Measurements from ENCODE around the gene WDR70.
"Not testable (repeated sequence)": the region's sequence is repeated elsewhere in the genome, so short reads cannot be mapped to it uniquely, and the experiment has no call there.

Gene WDR70

GRCh38 chr5:37565062-37565670 is 186.0 kb downstream of the WDR70 start:
- DNase-seq (ENCODE audit: extremely low spot score, insufficient read length, low read depth) (no peak), FAIRE-seq (no peak)

GRCh38 chr5:37567566-37567965 is 188.4 kb downstream of the WDR70 start:
- no peak for DNase-seq (ENCODE audit: extremely low spot score, insufficient read length, low read depth)
- FAIRE-seq: no peak

GRCh38 chr5:37568018-37568753 is 189.1 kb downstream of the WDR70 start:
- DNase-seq (ENCODE audit: extremely low spot score, insufficient read length, low read depth): no peak

GRCh38 chr5:37568893-37569292 is 189.8 kb downstream of the WDR70 start:
- no peak for FAIRE-seq
- no peak for DNase-seq (ENCODE audit: extremely low spot score, insufficient read length, low read depth)

More at GRCh38 chr5:37568018-37568753, 189.1 kb downstream of the WDR70 start:
- FAIRE-seq: no peak

- FAIRE-seq (no peak), DNase-seq (ENCODE audit: extremely low spot score, insufficient read length, low read depth) (no peak)
Measured at GRCh38 chr5:37569466-37569865, 190.3 kb downstream of the WDR70 start.

GRCh38 chr5:37570597-37570996 is 191.5 kb downstream of the WDR70 start:
- FAIRE-seq (no peak), DNase-seq (ENCODE audit: extremely low spot score, insufficient read length, low read depth) (no peak)

GRCh38 chr5:37571985-37572384 is 192.9 kb downstream of the WDR70 start:
- DNase-seq (ENCODE audit: extremely low spot score, insufficient read length, low read depth): no peak
- no peak for FAIRE-seq

- DNase-seq (ENCODE audit: extremely low spot score, insufficient read length, low read depth) (no peak), FAIRE-seq (no peak)
Measured at GRCh38 chr5:37575541-37576489, 196.7 kb downstream of the WDR70 start.

- FAIRE-seq (no peak), DNase-seq (ENCODE audit: extremely low spot score, insufficient read length, low read depth) (no peak)
Measured at GRCh38 chr5:37576552-37576951, 197.4 kb downstream of the WDR70 start.

- FAIRE-seq (no peak), DNase-seq (ENCODE audit: extremely low spot score, insufficient read length, low read depth) (no peak)
Measured at GRCh38 chr5:37578176-37578575, 199.1 kb downstream of the WDR70 start.

GRCh38 chr5:37580106-37580505 is 201.0 kb downstream of the WDR70 start:
- FAIRE-seq (no peak), DNase-seq (ENCODE audit: extremely low spot score, insufficient read length, low read depth) (no peak)

- DNase-seq (ENCODE audit: extremely low spot score, insufficient read length, low read depth): no peak
- FAIRE-seq: no peak
Measured at GRCh38 chr5:37582202-37582601, 203.1 kb downstream of the WDR70 start.

- not testable (repeated sequence) for FAIRE-seq; DNase-seq (ENCODE audit: extremely low spot score, insufficient read length, low read depth)
Measured at GRCh38 chr5:37593292-37593691, 214.2 kb downstream of the WDR70 start.

- DNase-seq (ENCODE audit: extremely low spot score, insufficient read length, low read depth); FAIRE-seq: not testable (repeated sequence)
Measured at GRCh38 chr5:37594864-37595263, 215.7 kb downstream of the WDR70 start.

- no peak for DNase-seq (ENCODE audit: extremely low spot score, insufficient read length, low read depth)
- FAIRE-seq: no peak
Measured at GRCh38 chr5:37598733-37599132, 219.6 kb downstream of the WDR70 start.

- FAIRE-seq (no peak), DNase-seq (ENCODE audit: extremely low spot score, insufficient read length, low read depth) (no peak)
Measured at GRCh38 chr5:37601163-37601562, 222.0 kb downstream of the WDR70 start.

GRCh38 chr5:37603072-37603471 is 224.0 kb downstream of the WDR70 start:
- no peak for FAIRE-seq
- DNase-seq (ENCODE audit: extremely low spot score, insufficient read length, low read depth): no peak

GRCh38 chr5:37604290-37604689 is 225.2 kb downstream of the WDR70 start:
- FAIRE-seq: no peak
- no peak for DNase-seq (ENCODE audit: extremely low spot score, insufficient read length, low read depth)

GRCh38 chr5:37606148-37606547 is 227.0 kb downstream of the WDR70 start:
- FAIRE-seq (no peak), DNase-seq (ENCODE audit: extremely low spot score, insufficient read length, low read depth) (no peak)

- FAIRE-seq (no peak), DNase-seq (ENCODE audit: extremely low spot score, insufficient read length, low read depth) (no peak)
Measured at GRCh38 chr5:37606632-37607248, 227.6 kb downstream of the WDR70 start.
